HUES64 (cell line): ENCODE results near the gene SH3RF3.

Experiments used
- H3K27ac ChIP-seq: 2 replicates; pipeline ENCODE4 v1.7.0; 2013; ENCODE audit warnings: low read depth, low read length, inconsistent platforms
- H3K27me3 ChIP-seq: 2 replicates; pipeline ENCODE4 v1.6.1; 2013; ENCODE audit warnings: mild to moderate bottlenecking, low read length; ENCODE audit not compliant: insufficient read depth
- H3K36me3 ChIP-seq: 2 replicates; pipeline ENCODE4 v1.6.1; 2013; ENCODE audit warnings: mild to moderate bottlenecking, low read length; ENCODE audit not compliant: insufficient read depth
- H3K4me1 ChIP-seq: 2 replicates; pipeline ENCODE4 v1.6.1; 2013; ENCODE audit warnings: mild to moderate bottlenecking, low read length, moderate library complexity; ENCODE audit not compliant: insufficient read depth
- H3K4me3 ChIP-seq: 2 replicates; pipeline ENCODE4 v1.5.1; 2013; ENCODE audit warnings: mild to moderate bottlenecking, low read length, moderate library complexity
- H3K9ac ChIP-seq: 2 replicates; pipeline ENCODE4 v1.6.1; 2013; ENCODE audit warnings: mild to moderate bottlenecking, low read depth, low read length
- H3K9me3 ChIP-seq: 2 replicates; pipeline ENCODE4 v1.6.1; 2013; ENCODE audit warnings: low read depth, low read length; ENCODE audit not compliant: insufficient read depth
- WGBS: fragments of 150-250, 120-280 bp; methylation state at CpG from one replicate; pipeline ENCODE4 v1.1.7; 2013; ENCODE audit warnings: missing lambda C conversion rate; 5-methylcytosine and 5-hydroxymethylcytosine counted together

The SH3RF3 gene

DNA sequence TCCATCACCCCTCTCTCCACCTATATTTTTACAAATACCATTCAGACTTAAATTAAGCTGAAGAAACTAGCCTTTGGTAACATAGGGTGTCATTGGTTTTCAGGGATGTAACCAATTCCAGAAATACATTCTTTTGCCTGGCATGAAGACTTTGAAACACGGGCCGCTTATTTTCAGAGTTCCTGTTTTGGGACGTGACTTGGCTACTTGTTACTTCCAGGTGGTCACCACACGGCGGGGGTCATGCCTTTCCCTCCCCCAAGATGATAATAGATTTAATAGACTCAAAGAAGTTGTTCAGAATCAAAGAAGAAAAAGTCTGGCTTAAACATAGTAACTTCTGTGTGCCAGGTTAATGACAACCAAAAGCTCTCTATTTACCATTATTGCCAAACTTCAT is 374.2 kb downstream of the SH3RF3 start:
- no peaks in the 10 kb centered on the region for H3K9me3 ChIP-seq
- 89% methylated on average over 5 of the region's 5 CpGs for WGBS
- H3K4me3 ChIP-seq, result no peak overlapping the region
- H3K27ac ChIP-seq, result no peak overlapping the region
- H3K9ac ChIP-seq, result no peak overlapping the region
- H3K27me3 ChIP-seq, result no peaks in the 10 kb centered on the region
- H3K36me3 ChIP-seq, result no peaks in the 10 kb centered on the region
- H3K4me1 ChIP-seq, result no peaks in the 10 kb centered on the region

DNA sequence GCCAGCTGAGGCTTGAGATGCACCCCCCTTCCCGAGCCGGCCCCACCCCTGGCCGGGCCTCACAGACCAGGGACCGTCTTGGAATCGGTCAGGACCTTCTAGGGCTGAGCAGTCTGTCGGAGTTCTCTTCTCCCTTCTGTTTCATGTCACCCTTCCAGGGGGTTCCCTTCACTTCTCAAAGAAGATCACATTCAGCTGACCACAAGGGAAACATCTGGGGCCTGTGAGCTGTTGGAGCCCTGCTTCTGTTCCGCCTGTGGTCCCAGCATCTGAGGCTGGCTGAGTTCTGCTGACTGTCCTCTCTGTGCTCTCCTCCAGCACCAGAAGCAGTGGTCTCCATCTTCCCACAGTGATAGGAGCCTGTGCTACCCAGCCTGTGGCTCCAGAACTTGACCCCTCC is 378.2 kb downstream of the SH3RF3 start:
- no peaks in the 10 kb centered on the region for H3K4me1 ChIP-seq
- no peak overlapping the region for H3K4me3 ChIP-seq
- no peaks in the 10 kb centered on the region for H3K27me3 ChIP-seq
- no peaks in the 10 kb centered on the region for H3K36me3 ChIP-seq
- no peaks in the 10 kb centered on the region for H3K9me3 ChIP-seq
- no peak overlapping the region for H3K27ac ChIP-seq
- WGBS, result 94% methylated on average over 7 of the region's 7 CpGs
- no peak overlapping the region for H3K9ac ChIP-seq

DNA sequence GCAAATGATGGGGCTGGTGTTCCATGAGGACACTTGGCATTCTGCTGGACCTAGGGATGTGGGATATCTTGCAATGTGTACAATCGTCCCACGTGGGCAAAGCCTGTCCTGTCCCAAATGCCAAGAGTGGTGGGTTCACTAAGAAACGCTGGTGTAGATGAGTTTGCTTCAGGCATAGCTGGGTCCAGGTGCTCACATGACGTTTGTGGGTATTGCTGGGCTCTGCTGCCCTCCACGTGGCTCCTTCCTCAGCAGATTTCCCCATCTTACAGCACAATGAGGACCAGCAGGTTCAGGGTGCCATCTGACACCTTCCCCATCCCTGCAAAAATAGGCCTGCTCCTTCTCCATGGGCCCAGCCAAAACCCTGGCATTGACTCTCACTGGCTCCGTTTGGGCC is 378.8 kb downstream of the SH3RF3 start:
- no peak overlapping the region for H3K27ac ChIP-seq
- H3K4me3 ChIP-seq, result no peak overlapping the region
- H3K36me3 ChIP-seq, result no peaks in the 10 kb centered on the region
- H3K4me1 ChIP-seq, result no peaks in the 10 kb centered on the region
- no peaks in the 10 kb centered on the region for H3K9me3 ChIP-seq
- 95% methylated on average over 6 of the region's 6 CpGs for WGBS
- H3K27me3 ChIP-seq, result no peaks in the 10 kb centered on the region
- no peak overlapping the region for H3K9ac ChIP-seq

DNA sequence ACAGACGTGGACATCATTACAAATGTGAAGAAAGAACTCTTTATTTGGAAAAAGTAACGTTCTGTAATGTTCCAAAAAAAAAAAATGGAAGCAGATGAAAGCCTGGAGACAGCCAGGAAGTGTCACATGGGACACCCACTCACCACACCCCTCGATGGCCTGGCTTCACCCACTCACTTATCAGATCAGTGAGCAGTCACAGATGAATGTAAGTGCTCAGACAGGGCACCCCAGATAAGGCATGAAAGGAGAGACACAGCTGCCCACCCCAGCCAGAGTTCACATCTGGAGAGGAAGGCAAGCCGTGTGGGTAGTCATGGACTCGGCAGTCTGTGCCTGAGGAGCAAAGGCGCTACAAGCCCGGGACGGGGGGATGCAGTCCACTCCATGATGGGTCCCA is 379.6 kb downstream of the SH3RF3 start:
- Histone ChIP-seq H3K36me3 (no peaks in the 10 kb centered on the region), H3K27ac (no peak overlapping the region), H3K27me3 (no peaks in the 10 kb centered on the region), H3K9ac (no peak overlapping the region), H3K4me3 (no peak overlapping the region), H3K9me3 (no peaks in the 10 kb centered on the region), H3K4me1 (no peaks in the 10 kb centered on the region)
- 95% methylated on average over 8 of the region's 8 CpGs for WGBS

DNA sequence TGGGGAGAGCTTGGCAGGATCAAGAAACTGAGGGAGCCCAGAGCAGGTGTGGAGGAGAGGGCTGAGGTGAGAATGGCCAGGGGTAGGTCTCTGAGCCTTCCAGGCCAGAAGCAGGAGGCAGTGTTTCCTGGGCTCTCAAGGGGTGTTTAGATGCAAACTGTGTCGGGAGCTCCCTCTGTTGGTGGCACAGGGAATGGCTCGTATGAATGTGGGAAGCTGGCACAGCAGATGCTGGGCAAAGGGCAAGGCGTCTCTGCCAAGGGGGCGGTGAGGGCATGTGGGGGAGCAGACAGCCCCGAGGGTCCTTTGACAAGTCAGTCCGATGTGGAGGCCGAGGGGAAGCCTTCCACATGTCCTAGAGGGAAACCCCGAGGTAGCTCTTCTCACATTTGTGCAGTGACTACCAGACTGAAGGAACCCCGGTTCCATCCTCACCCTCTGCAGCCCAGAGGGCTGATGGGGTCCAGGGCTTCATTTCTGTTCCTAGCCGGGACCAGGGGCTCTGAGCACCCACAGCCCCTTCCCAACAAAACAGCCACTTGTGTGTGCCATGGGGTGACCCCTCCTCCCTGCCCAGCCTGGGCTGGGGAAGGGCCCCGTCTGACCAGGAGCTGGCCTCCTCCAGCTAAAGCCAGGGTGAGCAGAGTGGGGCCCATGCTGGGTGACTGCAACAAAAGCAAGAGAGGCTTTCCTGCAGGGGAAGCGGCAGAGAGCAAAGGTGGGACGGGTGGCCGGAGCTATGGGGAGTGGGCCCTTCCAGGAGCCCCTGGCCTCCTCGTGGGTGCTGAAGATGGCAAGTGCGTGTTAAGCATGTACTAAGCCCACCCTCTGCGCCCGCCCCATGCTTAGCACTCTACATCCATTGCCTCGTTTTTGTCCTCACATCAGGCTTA is 381.4 kb downstream of the SH3RF3 start:
- Histone ChIP-seq H3K9me3 (no peaks in the 10 kb centered on the region), H3K27me3 (no peaks in the 10 kb centered on the region), H3K9ac (no peak overlapping the region), H3K4me1 (no peaks in the 10 kb centered on the region), H3K27ac (no peak overlapping the region), H3K4me3 (no peak overlapping the region), H3K36me3 (no peaks in the 10 kb centered on the region)
- WGBS, result 65% methylated on average over 19 of the region's 19 CpGs

DNA sequence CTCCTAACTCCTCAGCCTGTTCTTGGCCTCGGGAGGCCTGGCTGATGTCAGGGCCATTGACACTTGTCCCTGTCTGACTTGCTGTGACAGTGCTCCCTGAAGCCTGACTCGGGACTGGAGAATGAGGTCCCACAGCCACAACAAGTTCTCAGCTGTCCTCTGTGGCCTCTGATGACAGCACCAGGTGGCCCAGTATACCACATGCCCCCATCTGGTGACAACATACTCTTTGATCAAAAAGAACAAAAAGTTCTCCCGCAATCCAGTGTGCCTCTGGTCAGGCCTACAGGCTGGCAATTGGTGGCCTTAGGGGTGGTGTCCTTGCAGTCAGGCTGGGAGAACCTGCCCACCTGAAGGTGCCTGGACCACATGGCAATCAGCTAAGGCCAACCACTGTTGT is 382.2 kb downstream of the SH3RF3 start:
- WGBS, result 92% methylated on average over 3 of the region's 3 CpGs
- Histone ChIP-seq H3K4me3 (no peak overlapping the region), H3K36me3 (no peaks in the 10 kb centered on the region), H3K4me1 (no peaks in the 10 kb centered on the region), H3K27ac (no peak overlapping the region), H3K9ac (no peak overlapping the region), H3K9me3 (no peaks in the 10 kb centered on the region), H3K27me3 (no peaks in the 10 kb centered on the region)

DNA sequence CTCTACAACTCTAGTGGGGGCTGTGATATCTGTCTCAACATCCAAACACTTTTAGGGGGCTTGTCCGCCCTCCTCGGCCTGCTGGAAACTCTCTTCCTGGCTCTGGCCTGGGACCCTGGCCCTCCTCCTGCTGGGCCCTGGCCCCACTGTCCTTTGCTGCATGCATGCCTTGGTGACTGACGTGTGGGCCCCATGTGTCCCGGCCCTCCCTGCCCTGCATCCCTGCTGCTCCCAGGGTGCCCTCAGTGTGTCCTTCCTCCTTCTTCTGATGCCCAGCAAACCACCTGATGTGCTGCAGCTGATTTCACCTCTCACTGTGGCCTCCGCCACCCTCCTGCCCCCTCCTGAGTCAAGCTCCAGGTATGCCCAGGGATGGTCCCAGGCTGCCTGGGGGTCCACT is 383.1 kb downstream of the SH3RF3 start:
- no peaks in the 10 kb centered on the region for H3K27me3 ChIP-seq
- no peaks in the 10 kb centered on the region for H3K9me3 ChIP-seq
- H3K27ac ChIP-seq, result no peak overlapping the region
- no peak overlapping the region for H3K4me3 ChIP-seq
- H3K4me1 ChIP-seq, result no peaks in the 10 kb centered on the region
- no peaks in the 10 kb centered on the region for H3K36me3 ChIP-seq
- H3K9ac ChIP-seq, result no peak overlapping the region
- WGBS, result 87% methylated on average over 5 of the region's 5 CpGs

DNA sequence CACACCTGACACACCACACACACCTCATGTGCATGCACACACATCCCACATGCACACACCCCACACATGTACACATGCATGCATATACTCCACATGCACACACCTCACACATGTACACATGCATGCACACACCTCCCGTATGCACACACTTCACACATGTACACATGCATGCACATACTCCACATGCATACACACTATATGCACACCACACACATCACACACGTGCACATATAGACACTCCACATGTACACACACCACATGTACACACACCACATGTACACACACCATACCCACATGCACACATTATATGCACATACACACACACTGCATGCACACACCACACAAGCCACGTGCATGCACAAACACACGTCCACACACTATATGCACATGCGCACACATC is 384.2 kb downstream of the SH3RF3 start:
- Histone ChIP-seq H3K4me1 (no peaks in the 10 kb centered on the region), H3K27ac (no peak overlapping the region), H3K36me3 (no peaks in the 10 kb centered on the region), H3K9ac (no peak overlapping the region), H3K9me3 (no peaks in the 10 kb centered on the region), H3K27me3 (no peaks in the 10 kb centered on the region), H3K4me3 (no peak overlapping the region)
- 94% methylated on average over 5 of the region's 5 CpGs for WGBS

DNA sequence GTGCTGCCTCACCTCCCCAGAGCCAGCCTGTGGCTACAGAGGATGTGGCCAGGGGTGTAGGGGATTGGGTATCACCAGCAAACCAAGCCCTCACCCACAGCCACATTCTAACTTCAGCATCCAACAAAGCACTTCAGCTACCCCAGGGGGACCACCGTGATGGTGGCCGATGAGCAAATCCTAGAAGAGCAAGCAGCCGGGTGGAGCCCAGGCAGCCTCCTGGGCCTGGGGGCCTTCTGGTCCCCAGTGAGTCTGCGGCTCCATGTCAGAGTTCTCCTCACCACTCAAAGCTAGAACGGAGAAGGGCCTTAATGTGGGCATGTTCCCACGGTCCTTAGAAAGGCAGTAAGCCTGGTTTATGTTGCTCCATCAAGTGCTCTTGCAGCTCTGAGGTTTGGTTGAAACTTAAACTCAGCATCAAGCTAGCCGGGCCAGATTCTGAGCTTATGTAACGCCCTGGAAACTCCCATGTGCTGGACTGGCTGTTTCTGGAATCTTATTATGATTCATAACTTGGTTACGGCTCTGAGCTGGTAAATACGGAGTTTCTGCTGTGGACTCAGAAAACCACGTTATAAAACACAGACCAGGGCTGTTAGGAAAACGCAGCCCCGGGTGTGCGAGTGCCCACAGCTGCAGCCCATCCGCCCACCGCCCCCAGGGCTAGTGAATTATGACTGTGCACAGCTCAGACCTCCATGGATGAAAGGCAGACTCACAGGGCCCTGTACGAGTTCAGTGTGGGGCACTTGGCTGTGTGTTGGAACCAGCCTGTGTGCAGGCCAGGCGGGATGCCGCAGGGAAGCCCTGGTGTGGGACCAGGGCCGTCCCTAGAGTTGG is 385.0 kb downstream of the SH3RF3 start:
- WGBS, result 93% methylated on average over 20 of the region's 20 CpGs
- H3K9me3 ChIP-seq, result no peaks in the 10 kb centered on the region
- no peak overlapping the region for H3K27ac ChIP-seq
- no peaks in the 10 kb centered on the region for H3K36me3 ChIP-seq
- H3K27me3 ChIP-seq, result no peaks in the 10 kb centered on the region
- no peak overlapping the region for H3K9ac ChIP-seq
- no peaks in the 10 kb centered on the region for H3K4me1 ChIP-seq
- no peak overlapping the region for H3K4me3 ChIP-seq

DNA sequence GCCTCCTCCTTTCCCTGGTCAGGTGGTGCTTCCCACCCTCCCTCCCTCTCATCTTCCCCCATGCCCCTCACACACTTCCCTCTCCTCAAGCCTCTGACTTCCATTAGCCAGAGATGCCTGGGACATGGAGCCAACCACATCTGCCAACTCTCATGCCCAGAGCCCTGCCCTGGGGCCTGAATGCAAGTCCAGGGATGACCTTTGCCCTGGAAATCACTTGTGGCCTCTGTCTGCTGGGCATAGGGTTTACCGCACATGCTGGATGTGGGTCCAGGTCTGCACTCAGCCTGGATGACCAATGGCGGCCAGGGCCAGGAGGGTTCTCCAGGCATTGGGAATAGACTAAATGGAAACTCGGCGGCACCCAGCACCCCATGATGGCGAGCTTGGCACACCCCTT is 385.9 kb downstream of the SH3RF3 start:
- no peak overlapping the region for H3K27ac ChIP-seq
- no peaks in the 10 kb centered on the region for H3K4me1 ChIP-seq
- no peaks in the 10 kb centered on the region for H3K9me3 ChIP-seq
- 98% methylated on average over 5 of the region's 5 CpGs for WGBS
- no peak overlapping the region for H3K9ac ChIP-seq
- H3K36me3 ChIP-seq, result no peaks in the 10 kb centered on the region
- no peaks in the 10 kb centered on the region for H3K27me3 ChIP-seq
- no peak overlapping the region for H3K4me3 ChIP-seq

DNA sequence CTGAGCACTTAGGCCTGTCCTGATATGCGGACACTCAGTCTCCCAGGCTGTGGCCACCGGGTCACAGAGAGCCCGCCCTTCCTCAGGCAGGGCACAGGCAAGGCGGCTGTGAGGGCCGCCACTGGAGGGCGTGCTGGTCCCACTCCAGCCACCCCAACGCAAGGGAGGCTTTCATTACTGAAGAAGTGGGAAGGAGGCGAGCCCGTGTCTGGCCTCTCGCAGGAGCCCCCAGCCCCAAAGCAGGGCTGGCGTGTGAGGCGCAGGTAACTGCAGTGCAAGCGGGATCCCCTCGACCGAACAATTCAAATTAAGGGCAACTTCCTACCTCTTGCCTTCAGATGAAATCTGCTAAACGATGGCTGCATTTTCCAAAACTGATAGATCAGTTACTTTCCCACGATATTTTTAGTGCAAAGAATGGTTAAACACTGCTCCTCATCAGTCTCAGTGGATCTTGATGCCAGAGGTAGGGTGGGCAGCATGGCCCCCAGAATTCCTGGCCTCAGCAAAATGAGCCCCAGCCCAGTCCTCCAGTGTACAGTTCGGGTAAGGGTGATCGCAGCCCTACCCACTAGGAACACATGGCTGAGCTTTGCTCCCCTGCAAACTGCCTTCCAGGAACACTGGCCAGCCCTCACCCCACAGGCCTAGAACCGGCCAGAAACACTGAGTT is 387.6 kb downstream of the SH3RF3 start:
- WGBS, result 32% methylated on average over 20 of the region's 20 CpGs
- Histone ChIP-seq H3K27me3 (no peaks in the 10 kb centered on the region), H3K36me3 (no peaks in the 10 kb centered on the region), H3K9me3 (no peaks in the 10 kb centered on the region), H3K4me3 (no peak overlapping the region), H3K4me1 (no peaks in the 10 kb centered on the region), H3K27ac (no peak overlapping the region), H3K9ac (no peak overlapping the region)
